Germinal center (tissue), 1 donor: ENCODE measurements around the gene MSH6.

ENCODE experiments used
- DNase-seq: peaks from one replicate; pipeline ENCODE4 v3.0.0; 2012; ENCODE audit warnings: mixed read lengths, low spot score

Gene MSH6

GRCh38 chr2:47782671-47783485, at the start of gene MSH6:
MSH6 (plus strand) TSS chr2:47783145; CDS start chr2:47783234, 89 bp downstream.
- DNase-seq = peak; percentile 98

- no peak for DNase-seq
Observed at GRCh38 chr2:47735136-47735869, 47.6 kb upstream of the MSH6 start.

- DNase-seq = no peak
Observed at GRCh38 chr2:47735912-47736311, 47.0 kb upstream of the MSH6 start.

GRCh38 chr2:47737191-47737975, 45.6 kb upstream of the MSH6 start:
- DNase-seq = no peak

GRCh38 chr2:47738331-47738730, 44.6 kb upstream of the MSH6 start:
- DNase-seq = no peak

GRCh38 chr2:47741101-47741500, 41.8 kb upstream of the MSH6 start:
- no peak for DNase-seq

GRCh38 chr2:47741637-47742036, 41.3 kb upstream of the MSH6 start:
- no peak for DNase-seq

- no peak for DNase-seq
Observed at GRCh38 chr2:47744074-47744473, 38.9 kb upstream of the MSH6 start.

- no peak for DNase-seq
Observed at GRCh38 chr2:47747878-47748277, 35.1 kb upstream of the MSH6 start.

GRCh38 chr2:47751856-47752414, 31.0 kb upstream of the MSH6 start:
- no peak for DNase-seq

- no peak for DNase-seq
Observed at GRCh38 chr2:47767497-47767844, 15.5 kb upstream of the MSH6 start.

- peak; percentile 66 for DNase-seq
Observed at GRCh38 chr2:47767880-47768609, 14.9 kb upstream of the MSH6 start.

- DNase-seq = no peak
Observed at GRCh38 chr2:47769318-47769717, 13.6 kb upstream of the MSH6 start.

- peak; percentile 16 for DNase-seq
Observed at GRCh38 chr2:47771211-47771610, 11.7 kb upstream of the MSH6 start.

GRCh38 chr2:47772343-47772742, 10.6 kb upstream of the MSH6 start:
- no peak for DNase-seq

- no peak for DNase-seq
Observed at GRCh38 chr2:47774567-47774966, 8.4 kb upstream of the MSH6 start.

- DNase-seq = no peak
Observed at GRCh38 chr2:47777277-47777937, 5.5 kb upstream of the MSH6 start.

GRCh38 chr2:47778698-47779425, 4.1 kb upstream of the MSH6 start:
- DNase-seq = no peak

- DNase-seq = no peak
Observed at GRCh38 chr2:47779426-47779790, 3.5 kb upstream of the MSH6 start.

GRCh38 chr2:47782381-47782670, 619 bp upstream of the MSH6 start:
- no peak for DNase-seq
